GM21447 (cell line): Measurements from ENCODE around the gene NUDT8.
"Not testable (repeated sequence)": the region's sequence is repeated elsewhere in the genome, so short reads cannot be mapped to it uniquely, and the experiment has no call there.

Experiments used
- ATAC-seq: cut with Tn5 transposase; IDR thresholded peaks from one replicate; pipeline ENCODE4 v1.9.1; 2021; ENCODE audit not compliant: unreplicated experiment

Gene NUDT8

DNA sequence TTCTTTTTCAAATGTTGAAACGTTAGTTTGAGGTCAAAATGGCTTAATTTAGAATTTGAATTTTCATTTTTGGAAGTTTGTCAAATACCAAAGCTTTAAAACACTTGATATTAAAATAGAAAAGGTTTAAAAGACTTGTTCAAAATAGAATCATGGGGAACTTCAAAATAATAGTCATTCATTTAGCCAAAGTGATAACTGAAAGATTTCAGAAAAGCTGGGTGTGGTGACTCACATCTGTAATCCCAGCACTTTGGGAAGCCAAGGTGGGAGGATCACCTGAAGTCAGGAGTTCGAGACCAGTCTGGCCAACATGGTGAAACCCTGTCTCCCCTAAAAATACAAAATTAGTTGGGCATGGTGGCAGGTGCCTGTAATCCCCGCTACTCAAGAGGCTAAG is 35.3 kb downstream of the NUDT8 start:
- no peak for ATAC-seq

- no peak for ATAC-seq
Observed at GRCh38 chr11:67593565-67593905, 36.2 kb downstream of the NUDT8 start.

DNA sequence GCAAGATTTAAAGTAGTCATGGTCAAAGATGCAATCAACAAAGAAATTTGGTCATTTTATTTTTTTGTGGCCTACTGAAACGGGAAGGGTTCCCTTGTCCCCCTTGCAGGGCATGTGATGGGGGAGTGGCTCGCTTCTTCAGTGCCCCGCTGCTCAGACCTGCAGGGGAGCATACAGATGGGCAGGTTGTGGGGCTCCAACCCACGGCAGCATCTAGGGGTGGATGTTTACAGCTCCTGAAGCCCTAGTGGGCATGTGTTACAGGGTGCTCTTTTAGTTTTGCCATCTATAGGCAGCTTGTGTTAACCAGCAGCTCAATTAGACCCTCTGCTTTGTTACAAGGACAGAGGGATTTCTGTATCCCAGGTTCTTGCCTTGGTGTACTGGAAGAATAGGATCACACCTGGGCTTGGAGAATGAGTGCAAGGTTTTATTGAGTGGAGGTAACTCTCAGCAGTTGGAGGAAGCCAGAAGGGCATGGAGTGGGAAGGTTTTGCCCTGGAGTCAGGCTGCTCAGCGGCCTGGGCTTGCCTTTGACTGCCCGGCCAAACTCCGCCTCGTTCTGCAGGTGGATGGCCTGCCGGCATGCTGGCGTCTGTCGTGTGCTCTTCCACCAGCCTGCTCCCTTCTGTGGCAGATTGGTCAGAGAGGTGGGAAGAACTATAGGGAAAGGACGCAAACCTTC is 36.7 kb downstream of the NUDT8 start:
- no peak for ATAC-seq

DNA sequence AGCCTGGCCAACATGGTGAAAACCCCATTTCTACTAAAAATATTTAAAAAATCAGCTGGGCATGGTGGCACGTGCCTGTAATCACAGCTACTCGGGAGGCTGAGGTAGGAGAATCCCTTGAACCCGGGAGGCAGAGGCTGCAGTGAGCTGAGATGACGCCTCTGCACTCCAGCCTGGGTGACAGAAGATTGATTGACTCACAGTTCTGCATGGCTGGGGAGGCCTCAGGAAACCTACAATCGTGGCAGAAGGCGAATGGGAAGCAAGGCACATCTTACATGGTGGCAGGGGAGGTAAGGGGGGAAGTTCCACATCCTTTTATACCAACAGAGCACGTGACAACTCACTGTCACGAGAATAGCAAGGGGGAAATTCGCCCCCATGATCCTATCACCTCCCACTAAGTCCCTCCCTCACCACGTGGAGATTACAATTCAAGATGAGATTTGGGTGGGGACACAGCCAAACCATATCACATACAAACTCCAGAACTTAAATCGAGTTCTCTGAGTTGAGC is 40.8 kb downstream of the NUDT8 start:
- ATAC-seq: not testable (repeated sequence)

DNA sequence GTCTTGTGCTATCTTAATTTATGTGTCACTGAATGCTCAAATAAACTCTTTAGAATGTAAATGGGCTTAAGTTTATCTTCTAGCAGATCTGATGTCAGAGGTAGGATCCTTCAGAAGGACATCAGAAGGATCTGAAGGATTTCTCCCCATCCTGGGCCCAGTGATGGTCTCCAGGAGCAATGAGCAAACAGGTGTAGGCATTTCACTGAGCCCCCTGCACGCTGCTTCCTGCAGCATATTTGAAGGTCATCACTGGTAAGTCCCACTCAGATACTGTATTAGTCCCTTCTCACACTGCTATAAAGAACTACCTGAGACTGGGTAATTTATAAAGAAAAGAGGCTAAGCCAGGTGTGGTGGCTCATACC is 41.6 kb downstream of the NUDT8 start:
- ATAC-seq: peak; percentile 26

DNA sequence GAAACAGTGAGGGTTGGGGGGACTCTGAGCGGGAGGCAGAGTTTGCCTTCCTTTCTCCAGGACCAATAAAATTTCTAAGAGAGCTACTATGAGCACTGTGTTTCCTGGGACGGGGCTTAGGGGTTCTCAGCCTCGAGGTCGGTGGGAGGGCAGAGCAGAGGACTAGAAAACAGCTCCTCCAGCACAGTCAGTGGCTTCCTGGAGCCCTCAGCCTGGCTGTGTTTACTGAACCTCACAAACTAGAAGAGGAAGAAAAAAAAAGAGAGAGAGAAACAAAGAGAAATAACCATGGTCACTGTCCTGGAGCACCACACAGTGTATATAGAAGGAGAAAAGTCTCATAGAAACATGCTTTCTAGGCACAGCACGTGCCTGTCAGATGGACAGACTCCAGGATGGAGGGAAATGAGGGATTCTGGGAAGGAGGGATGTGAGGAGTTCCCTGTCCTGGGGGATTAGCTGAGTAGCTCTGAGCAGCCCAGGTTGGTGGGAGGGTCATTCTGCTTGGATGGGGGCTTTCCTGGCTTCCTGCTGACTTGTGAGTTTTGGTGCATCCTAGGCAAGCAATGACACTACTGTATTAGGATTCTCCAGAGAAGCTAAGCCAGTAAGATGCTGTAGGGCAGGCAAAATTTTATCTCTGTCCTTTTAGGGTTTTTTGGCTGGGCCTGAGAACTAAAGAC is 43.0 kb downstream of the NUDT8 start:
- no peak for ATAC-seq

GRCh38 chr11:67585911-67586310 is 43.8 kb downstream of the NUDT8 start:
- ATAC-seq: no peak

DNA sequence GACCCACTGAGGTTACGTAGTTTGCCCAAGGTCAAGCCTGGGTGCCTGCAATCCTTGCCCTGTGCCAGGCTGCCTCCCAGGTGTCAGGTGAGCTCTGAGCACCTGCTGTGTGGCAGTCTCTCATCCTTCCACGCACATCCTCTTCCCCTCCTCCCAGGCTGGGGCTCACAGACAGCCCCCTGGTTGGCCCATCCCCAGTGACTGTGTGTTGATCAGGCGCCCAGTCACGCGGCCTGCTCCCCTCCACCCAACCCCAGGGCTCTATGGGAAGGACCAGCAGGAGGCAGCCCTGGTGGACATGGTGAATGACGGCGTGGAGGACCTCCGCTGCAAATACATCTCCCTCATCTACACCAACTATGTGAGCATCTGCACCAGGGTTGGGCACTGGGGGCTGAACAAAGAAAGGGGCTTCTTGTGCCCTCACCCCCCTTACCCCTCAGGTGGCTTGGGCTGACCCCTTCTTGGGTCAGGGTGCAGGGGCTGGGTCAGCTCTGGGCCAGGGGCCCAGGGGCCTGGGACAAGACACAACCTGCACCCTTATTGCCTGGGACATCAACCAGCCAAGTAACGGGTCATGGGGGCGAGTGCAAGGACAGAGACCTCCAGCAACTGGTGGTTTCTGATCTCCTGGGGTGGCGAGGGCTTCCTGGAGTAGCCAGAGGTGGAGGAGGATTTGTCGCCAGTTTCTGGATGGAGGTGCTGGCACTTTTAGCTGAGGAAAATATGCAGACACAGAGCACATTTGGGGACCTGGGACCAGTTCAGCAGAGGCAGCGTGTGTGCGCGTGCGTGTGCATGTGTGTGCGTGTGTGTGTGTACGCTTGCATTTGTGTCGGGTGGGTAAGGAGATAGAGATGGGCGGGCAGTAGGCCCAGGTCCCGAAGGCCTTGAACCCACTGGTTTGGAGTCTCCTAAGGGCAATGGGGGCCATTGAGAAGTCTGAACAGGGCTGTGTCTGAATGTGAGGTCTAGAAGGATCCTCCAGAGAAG is 44.6 kb downstream of the NUDT8 start:
- ATAC-seq: no peak

GRCh38 chr11:67584205-67584880 is 45.4 kb downstream of the NUDT8 start:
- ATAC-seq: no peak

DNA sequence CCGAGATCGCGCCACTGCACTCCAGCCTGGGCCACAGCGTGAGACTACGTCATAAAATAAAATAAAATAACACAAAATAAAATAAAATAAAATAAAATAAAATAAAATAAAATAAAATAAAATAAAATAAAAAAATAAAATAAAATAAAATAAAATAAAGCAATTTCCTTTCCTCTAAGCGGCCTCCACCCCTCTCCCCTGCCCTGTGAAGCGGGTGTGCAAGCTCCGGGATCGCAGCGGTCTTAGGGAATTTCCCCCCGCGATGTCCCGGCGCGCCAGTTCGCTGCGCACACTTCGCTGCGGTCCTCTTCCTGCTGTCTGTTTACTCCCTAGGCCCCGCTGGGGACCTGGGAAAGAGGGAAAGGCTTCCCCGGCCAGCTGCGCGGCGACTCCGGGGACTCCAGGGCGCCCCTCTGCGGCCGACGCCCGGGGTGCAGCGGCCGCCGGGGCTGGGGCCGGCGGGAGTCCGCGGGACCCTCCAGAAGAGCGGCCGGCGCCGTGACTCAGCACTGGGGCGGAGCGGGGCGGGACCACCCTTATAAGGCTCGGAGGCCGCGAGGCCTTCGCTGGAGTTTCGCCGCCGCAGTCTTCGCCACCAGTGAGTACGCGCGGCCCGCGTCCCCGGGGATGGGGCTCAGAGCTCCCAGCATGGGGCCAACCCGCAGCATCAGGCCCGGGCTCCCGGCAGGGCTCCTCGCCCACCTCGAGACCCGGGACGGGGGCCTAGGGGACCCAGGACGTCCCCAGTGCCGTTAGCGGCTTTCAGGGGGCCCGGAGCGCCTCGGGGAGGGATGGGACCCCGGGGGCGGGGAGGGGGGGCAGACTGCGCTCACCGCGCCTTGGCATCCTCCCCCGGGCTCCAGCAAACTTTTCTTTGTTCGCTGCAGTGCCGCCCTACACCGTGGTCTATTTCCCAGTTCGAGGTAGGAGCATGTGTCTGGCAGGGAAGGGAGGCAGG is 46.2 kb downstream of the NUDT8 start, which contains the start of gene GSTP1:
Gene GSTP1, plus strand, starts transcription at position 566 of the 958 bp plus-strand sequence. Its CDS starts 32 bp downstream, at position 598.
- ATAC-seq: peak; percentile 48

GRCh38 chr11:67582011-67582410 is 47.7 kb downstream of the NUDT8 start:
- no peak for ATAC-seq

- ATAC-seq: no peak
Observed at GRCh38 chr11:67581469-67581868, 48.3 kb downstream of the NUDT8 start.

DNA sequence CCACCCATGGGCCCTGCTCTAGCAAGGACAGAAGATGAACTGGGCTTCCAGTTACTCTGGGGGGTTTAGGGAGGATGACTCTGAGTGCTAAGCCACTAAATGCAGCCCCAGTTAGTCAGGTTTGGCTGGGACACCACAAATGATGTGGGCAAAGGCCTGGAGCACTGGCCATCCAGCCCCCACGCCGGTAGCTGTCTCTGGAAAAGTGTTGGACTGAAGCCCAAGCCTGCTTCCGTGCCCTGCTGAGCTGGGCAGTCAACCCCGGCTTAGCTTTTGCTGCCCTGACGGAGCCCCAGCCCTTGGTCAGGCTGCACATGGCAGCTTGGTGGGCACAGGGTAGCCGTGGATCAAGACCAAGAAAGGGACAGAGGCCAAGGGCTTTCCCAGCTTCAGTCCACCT is 51.8 kb downstream of the NUDT8 start:
- no peak for ATAC-seq
